GM12874 (cell line): ENCODE measurements around the gene TMEM151A.

Source experiments
- TF ChIP-seq, protein P1 (sequence below): IDR thresholded peaks from 2 replicates; pipeline ENCODE4 v1.5.1; 2011; ENCODE audit warnings: low read depth, mild to moderate bottlenecking, control low read depth, low read length, moderate library complexity; ENCODE audit not compliant: insufficient read depth

Gene TMEM151A

DNA sequence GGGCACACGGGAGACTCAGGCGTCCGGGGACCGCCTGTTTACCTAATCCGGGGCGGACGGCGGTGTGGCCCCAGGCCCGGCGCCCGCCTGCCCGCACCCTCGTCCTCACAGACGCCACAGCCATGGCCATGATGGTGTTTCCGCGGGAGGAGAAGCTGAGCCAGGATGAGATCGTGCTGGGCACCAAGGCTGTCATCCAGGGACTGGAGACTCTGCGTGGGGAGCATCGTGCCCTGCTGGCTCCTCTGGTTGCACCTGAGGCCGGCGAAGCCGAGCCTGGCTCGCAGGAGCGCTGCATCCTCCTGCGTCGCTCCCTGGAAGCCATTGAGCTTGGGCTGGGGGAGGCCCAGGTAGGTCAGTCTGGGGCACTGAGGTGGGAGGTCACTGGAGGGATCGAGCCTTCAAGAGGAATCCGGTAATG, 33.2 kb upstream of the TMEM151A start:
- TF ChIP-seq, protein P1, sequence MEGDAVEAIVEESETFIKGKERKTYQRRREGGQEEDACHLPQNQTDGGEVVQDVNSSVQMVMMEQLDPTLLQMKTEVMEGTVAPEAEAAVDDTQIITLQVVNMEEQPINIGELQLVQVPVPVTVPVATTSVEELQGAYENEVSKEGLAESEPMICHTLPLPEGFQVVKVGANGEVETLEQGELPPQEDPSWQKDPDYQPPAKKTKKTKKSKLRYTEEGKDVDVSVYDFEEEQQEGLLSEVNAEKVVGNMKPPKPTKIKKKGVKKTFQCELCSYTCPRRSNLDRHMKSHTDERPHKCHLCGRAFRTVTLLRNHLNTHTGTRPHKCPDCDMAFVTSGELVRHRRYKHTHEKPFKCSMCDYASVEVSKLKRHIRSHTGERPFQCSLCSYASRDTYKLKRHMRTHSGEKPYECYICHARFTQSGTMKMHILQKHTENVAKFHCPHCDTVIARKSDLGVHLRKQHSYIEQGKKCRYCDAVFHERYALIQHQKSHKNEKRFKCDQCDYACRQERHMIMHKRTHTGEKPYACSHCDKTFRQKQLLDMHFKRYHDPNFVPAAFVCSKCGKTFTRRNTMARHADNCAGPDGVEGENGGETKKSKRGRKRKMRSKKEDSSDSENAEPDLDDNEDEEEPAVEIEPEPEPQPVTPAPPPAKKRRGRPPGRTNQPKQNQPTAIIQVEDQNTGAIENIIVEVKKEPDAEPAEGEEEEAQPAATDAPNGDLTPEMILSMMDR: no peak

DNA sequence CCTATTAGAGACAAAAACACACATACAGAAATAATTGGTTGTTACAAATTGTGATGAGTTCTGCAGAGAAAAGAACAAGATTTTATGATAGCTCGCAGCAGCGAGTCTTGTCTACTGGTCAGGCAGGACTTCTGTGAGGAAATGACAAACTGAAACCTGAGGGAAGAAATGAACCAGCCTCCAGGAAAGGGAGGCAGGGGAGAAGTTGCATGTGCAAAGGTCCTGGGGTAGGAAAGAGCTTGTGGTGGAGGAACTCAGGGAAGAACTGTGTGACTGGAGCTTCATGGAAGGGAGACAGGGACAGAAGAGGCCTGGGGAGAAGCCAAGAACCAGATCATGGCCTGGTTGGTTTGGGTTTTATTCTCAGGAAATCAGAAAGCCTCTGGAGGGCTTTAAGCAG, 32.5 kb upstream of the TMEM151A start:
- TF ChIP-seq, protein P1: no peak

GRCh38 chr11:66259956-66260355, 31.7 kb upstream of the TMEM151A start:
- TF ChIP-seq, protein P1: no peak

DNA sequence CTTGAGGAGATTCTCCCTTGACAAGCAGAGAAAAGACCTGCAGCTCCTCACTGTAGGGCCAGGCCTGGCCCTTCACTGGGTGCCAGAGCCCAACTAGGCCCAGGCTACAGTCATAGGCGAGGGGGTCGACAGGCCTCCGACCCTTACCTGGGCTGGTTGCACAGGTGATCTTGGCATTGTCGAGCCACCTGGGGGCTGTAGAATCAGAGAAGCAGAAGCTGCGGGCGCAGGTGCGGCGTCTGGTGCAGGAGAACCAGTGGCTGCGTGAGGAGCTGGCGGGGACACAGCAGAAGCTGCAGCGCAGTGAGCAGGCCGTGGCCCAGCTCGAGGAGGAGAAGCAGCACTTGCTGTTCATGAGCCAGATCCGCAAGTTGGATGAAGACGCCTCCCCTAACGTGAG, 30.1 kb upstream of the TMEM151A start:
- TF ChIP-seq, protein P1: no peak

DNA sequence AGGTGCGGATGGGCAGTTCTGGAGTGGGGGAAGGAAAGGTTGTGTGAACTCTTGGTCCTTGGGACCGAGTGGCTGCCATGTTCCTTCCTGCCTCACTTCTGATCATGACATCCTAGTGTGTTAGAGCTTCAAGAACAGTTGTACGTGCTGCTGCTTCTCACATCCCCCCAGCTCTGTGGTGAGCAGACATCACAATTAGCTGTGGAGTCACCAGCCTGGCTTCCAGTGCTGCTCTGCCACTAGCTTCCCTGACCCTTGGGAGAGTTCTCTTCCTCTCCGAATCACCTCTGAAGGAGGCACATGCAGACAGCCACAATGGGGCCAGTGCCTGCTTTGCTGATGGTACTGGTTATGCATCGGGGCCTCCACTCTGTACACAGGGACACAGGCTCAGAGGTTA, 29.5 kb upstream of the TMEM151A start:
- TF ChIP-seq, protein P1: no peak

DNA sequence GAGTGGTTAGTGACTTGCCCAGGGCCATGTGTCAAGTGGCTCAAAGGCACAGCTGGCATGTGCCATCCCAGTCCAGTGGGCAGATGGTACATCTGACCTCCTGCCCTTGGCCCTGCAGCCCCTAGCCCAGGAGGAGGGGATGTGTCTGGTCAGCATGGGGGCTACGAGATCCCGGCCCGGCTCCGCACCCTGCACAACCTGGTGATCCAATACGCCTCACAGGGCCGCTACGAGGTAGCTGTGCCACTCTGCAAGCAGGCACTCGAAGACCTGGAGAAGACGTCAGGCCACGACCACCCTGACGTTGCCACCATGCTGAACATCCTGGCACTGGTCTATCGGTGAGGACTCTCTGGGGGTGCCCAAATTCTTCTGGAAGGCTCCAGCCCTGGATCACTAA, 29.0 kb upstream of the TMEM151A start:
- TF ChIP-seq, protein P1: no peak

GRCh38 chr11:66263231-66263630, 28.5 kb upstream of the TMEM151A start:
- TF ChIP-seq, protein P1: no peak

GRCh38 chr11:66263785-66264184, 27.9 kb upstream of the TMEM151A start:
- TF ChIP-seq, protein P1: no peak
